ENCODE data around the gene AKAP3. TPM values are rescaled to one million over a fixed set of nuclear protein-coding genes. Genes with fewer than 3 reads are reported as not detected.
A peak's percentile ranks its signal among the peaks of the same experiment; 100 is the strongest.

AKAP3 gene
- 1 to 10 TPM in 2 of 4 donors, under 1 TPM in 2; 0.47 to 4.8 (median 2.1) TPM for total RNA-seq

DNA sequence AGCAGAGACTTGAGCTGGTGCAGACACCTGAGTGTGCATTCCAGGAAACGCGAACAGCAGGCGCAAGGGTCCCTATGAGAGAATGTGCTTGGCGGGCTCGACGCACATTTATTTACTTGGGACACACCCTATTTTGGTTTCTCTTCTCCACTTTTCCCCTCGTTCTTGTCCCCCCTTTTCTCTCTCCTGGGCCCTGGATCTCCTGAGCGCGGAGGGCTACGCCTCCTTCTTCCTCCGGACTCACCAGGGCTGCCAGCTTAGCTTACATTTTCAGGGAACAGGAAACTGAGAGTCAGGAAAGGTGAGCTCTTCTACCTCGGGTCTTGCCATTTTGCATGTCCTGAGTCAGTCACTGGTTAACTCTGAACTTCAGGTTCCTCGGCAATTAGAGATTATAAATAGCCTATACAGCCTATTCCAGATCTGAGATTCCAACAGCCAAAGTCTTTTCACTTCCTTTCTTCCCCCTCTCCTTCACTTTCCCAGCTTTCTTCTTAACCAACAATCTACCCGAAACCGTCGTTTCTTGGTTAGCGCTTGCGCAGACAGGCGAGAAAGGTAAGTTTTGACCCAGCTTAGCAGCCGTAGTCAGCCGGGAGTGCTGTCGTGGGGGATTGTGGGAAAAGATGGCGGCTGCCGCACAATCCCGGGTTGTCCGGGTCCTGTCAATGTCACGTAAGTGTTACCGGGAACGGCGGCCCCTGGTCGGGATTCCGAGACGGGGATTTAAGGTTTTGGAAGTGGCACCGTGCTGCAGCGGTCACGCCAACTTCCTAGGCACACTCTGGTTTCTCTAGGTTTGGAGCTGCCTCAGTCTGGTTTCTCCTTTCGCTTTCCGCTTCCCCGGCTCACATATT lies at the start of gene AKAP3, which contains the start of gene NDUFA9:
AKAP3 (minus strand) TSS at position 551 of the 857 bp plus-strand sequence. CDS start 10,855 bp downstream, outside the sequence.
NDUFA9 (plus strand) TSS at position 614 of the 857 bp plus-strand sequence; CDS start at position 627, 13 bp downstream.
- ATAC-seq (ENCODE audit: low FRiP score) (peak; percentile 92), DNase-seq (ENCODE audit: low spot score) (peak; percentile 40)
- TF ChIP-seq, protein P1, sequence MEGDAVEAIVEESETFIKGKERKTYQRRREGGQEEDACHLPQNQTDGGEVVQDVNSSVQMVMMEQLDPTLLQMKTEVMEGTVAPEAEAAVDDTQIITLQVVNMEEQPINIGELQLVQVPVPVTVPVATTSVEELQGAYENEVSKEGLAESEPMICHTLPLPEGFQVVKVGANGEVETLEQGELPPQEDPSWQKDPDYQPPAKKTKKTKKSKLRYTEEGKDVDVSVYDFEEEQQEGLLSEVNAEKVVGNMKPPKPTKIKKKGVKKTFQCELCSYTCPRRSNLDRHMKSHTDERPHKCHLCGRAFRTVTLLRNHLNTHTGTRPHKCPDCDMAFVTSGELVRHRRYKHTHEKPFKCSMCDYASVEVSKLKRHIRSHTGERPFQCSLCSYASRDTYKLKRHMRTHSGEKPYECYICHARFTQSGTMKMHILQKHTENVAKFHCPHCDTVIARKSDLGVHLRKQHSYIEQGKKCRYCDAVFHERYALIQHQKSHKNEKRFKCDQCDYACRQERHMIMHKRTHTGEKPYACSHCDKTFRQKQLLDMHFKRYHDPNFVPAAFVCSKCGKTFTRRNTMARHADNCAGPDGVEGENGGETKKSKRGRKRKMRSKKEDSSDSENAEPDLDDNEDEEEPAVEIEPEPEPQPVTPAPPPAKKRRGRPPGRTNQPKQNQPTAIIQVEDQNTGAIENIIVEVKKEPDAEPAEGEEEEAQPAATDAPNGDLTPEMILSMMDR (IDR thresholded peaks at IDR 0.05), result no peak

DNA sequence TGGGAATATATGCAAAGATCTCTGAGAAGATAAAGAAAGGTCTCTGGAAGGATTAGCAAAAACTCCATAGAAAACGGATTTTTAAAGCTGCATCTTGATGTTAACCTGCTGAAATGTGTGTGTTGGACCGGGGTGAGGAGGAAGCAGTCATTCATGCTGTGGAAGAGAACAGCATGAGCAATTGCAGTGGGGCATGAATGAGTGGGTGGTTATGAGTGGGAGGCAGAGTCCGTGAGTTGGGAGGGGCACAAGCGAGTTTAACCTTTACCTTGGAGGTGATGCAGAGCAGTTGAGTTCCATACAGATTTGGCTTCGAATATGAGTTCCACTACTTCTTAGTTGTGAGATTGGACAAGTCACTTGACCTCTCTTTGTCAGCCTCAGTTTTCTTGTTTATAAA lies 41.9 kb upstream of the AKAP3 start:
- DNase-seq (ENCODE audit: low spot score) (no peak), ATAC-seq (ENCODE audit: low FRiP score) (no peak)
- TF ChIP-seq, protein P1 (IDR thresholded peaks at IDR 0.05), result no peak

DNA sequence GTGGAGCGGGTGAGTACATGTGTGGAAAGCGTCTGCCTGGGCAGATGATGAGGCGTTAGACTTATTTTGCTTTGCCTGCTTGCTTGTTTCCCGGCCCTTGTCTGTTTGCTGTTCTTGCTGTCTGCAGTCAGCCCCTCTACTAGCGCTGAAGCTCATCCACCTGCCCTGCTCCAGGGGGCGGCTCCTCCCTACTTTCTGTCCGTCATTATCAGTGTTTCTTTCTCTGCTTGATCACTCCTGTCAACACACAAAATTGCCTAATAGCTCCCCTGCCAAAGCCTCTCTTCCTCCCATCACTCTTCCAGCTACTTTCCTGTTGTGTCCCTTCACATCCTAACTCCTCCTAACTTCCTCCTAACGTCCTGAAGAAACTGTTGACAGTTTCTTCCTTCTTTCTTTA lies 36.5 kb upstream of the AKAP3 start:
- TF ChIP-seq, protein P1 (IDR thresholded peaks at IDR 0.05), result no peak
- DNase-seq (ENCODE audit: low spot score), result no peak
- no peak for ATAC-seq (ENCODE audit: low FRiP score)

DNA sequence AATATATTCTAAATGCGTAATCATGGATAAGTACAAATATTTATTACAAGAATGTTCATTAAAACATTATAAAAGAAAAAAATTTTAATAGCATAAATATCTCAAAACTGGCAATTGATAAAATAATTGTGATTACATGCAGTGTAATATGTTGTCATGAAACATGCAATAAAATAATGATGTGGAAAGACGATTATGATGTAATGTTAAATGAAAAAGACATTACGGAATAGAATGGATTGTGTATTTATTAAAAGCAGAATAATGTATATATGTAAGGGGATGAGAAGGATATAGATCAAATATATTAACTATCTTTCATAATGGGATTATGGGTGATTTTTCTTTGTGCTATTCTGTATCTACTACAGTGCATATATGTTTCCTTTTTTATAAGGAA lies 32.9 kb upstream of the AKAP3 start:
- ATAC-seq (ENCODE audit: low FRiP score) (no peak), DNase-seq (ENCODE audit: low spot score) (no peak)
- TF ChIP-seq, protein P1 (IDR thresholded peaks at IDR 0.05), result no peak

DNA sequence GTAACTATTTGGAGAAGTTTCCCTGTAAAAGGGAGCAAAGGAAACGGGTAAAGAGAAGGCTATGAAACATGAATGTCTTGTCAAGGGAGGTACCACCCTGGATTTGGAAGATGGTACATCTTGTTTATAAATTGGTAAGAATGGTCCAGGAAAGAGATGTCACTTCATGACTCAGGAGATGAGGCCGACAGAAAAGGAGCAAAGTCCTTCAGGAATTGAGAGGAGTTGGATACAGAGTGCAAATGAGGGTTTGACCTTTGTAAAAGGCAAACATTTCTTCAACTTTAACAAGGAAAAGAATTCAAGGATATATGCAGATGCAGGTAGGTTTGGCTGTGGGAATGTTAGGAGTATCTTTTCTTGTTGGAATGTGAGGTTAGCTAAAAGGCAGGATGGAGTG lies 30.9 kb upstream of the AKAP3 start:
- TF ChIP-seq, protein P1 (IDR thresholded peaks at IDR 0.05), result no peak
- no peak for ATAC-seq (ENCODE audit: low FRiP score)
- no peak for DNase-seq (ENCODE audit: low spot score)

DNA sequence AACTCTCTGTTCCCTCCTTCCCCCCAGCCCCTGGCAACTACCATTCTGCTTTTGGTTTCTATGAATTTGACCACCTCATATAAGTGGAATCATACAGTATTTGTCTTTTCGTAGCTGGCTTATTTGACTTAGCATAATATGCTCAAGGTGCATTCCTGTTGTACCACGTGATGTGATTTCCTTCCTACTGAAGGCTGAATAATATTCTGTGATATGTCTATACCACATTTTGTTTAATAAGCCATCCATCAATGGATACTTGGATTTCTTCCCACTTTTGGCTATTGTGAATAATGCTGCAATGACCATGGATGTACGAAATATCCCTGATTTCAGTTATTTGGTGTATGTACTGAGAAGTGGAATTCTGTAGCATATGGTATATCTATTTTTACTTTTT lies 16.4 kb upstream of the AKAP3 start:
- ATAC-seq (ENCODE audit: low FRiP score), result no peak
- TF ChIP-seq, protein P1 (IDR thresholded peaks at IDR 0.05), result no peak
- no peak for DNase-seq (ENCODE audit: low spot score)
